Heart left ventricle (tissue), 13 donors: ENCODE results near the gene MAPKAPK5.
A peak's percentile ranks its signal among the peaks of the same experiment; 100 is the strongest.

Experiments used
- POLR2A ChIP-seq, 2 donors: fragments of 450-650 bp; IDR thresholded peaks; one replicate each; pipeline ENCODE4 v1.6.1; 2017; ENCODE audit warnings: antibody characterized with exemption in 2 of 2, mild to moderate bottlenecking in 2 of 2, moderate library complexity in 2 of 2
- TF ChIP-seq, protein P1 (sequence below), 12 donors: fragments of 200-600 bp; sonication (generic) in 4 of 12; IDR thresholded peaks; one replicate each; pipeline versions ENCODE4 v1.5.0 to v1.8.0; 2018 to 2022; ENCODE audit warnings: antibody characterized with exemption in 12 of 12, mild to moderate bottlenecking in 5 of 12
- donor health status: ischemic (EF 13 %, LVEDD 7.1; RV severe dilation, severe dysfunction).
- donor health status: DM: no; HTN: yes; CAD: no.
- donor health status: DM: no; HTN: no; CAD: no.
- donor health status: ischemic (EF 25% LVEDD 6.9; RV normal size, moderate dysfunction).
- donor health status: ischemic (EF 25% LVEDD 5.7; RV mildly dilated, moderate dysfunction).
- donor health status: ischemic (EF 35%, LVEDD 5.7; RV mildly dilated, moderate dysfunction).
- donor health status: nonischemic (EF 11% LVEDD 7.7; RV severe dilation, severe dysfunction).
- donor health status: DM: yes; HTN: yes; CAD: no.
- donor health status: PGD.
- donor health status: ischemic (EF 29% LVEDD 5.4; RV normal size, mild dysfunction).
- donor health status: nonischemic (EF 23%, LVEDD 6.1; RV moderate dilation, normal function).

DNA sequence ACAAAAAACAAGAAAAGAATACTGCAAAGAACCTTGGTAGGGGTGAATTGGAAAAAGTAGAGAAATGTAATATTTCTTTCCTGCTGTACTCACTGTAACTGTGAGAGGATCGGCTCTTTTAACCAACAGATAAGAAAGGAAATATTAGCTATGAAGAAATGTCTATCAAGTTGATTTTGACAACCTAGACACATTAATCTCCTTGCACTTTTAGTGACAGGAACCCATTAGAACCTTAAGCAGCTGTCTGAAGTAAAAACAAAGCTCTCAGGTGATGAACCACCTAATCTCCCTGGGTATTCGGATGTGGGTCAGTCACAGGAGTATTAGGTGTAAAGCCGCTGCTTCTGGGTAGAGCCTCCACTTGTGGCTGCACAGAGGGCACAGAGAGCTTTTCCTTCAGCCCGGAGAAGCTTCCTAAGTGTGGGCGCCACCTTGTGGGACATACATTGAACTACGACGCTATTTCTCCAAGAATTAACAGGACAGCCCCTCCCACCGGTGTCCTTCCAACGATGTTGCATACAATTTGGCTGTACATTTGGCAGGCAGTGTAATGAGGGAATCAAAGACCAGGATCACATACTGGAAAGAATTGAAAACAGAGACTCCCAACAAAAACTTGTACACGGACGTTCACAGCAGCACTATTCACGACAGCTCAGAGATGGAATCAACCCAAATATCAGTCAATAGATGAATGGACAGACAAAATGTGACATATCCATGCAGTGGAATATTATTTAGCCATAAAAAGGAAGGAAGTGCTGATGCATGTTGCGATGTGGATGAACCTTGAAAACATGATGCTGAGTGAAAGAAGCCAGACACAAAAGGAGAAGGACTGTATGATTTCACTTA lies 28.9 kb upstream of the MAPKAPK5 start:
- TF ChIP-seq, protein P1, sequence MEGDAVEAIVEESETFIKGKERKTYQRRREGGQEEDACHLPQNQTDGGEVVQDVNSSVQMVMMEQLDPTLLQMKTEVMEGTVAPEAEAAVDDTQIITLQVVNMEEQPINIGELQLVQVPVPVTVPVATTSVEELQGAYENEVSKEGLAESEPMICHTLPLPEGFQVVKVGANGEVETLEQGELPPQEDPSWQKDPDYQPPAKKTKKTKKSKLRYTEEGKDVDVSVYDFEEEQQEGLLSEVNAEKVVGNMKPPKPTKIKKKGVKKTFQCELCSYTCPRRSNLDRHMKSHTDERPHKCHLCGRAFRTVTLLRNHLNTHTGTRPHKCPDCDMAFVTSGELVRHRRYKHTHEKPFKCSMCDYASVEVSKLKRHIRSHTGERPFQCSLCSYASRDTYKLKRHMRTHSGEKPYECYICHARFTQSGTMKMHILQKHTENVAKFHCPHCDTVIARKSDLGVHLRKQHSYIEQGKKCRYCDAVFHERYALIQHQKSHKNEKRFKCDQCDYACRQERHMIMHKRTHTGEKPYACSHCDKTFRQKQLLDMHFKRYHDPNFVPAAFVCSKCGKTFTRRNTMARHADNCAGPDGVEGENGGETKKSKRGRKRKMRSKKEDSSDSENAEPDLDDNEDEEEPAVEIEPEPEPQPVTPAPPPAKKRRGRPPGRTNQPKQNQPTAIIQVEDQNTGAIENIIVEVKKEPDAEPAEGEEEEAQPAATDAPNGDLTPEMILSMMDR (IDR thresholded peaks at IDR 0.05): peak; percentile 67 to 88 (median 80)
- TF ChIP-seq POLR2A (IDR thresholded peaks at IDR 0.05): no peak
